ENCODE results near the gene LBP. TPM values are rescaled to one million over a fixed set of nuclear protein-coding genes. Genes with fewer than 3 reads are reported as not detected.

Gene LBP
- total and polyA plus RNA-seq, 2 donors (not counting 3 experiments of a cell fraction or from before 2014, with no cell fraction given) = 0.03 TPM; not detected in 1

GRCh38 chr20:38369389-38369788 lies 23.1 kb downstream of the LBP start:
- Histone ChIP-seq H3K4me2 (ENCODE audit: insufficient read depth, low read length) (no peak overlapping the region), H3K27ac (ENCODE audit: insufficient read depth, low read depth, low read length) (no peak overlapping the region), H3K9me1 (replicated peaks; ENCODE audit: control insufficient read depth, extremely low read depth, insufficient read depth, low read length) (no peaks in the 10 kb centered on the region), H2AFZ (ENCODE audit: low read depth, low read length) (no peak overlapping the region), H3K36me3 (ENCODE audit: control insufficient read depth in 2 of 2, extremely low read depth in 1 of 2, insufficient read depth in 2 of 2, low read length in 2 of 2) (no peaks in the 10 kb centered on the region), H3K9me3 (replicated peaks; ENCODE audit: control insufficient read depth, insufficient read depth, low read length) (no peaks in the 10 kb centered on the region), H3K4me3 (replicated peaks in 1 of 3; ENCODE audit: insufficient read depth in 1 of 3, low read depth in 1 of 3, low read length in 3 of 3) (no peak overlapping the region), H4K20me1 (replicated peaks; ENCODE audit: control insufficient read depth, extremely low read depth, insufficient read depth, low read length) (no peaks in the 10 kb centered on the region), H3K79me2 (ENCODE audit: control insufficient read depth, insufficient read depth, low read length) (no peaks in the 10 kb centered on the region), H3K9ac (replicated peaks; ENCODE audit: extremely low read depth, insufficient read depth, low read length) (no peak overlapping the region), H3K27me3 (ENCODE audit: control insufficient read depth in 2 of 2, insufficient read depth in 2 of 2, low read length in 2 of 2) (peaks cover 12 to 17% of the 10 kb centered on the region in 2 experiments), H3K4me1 (ENCODE audit: control insufficient read depth, extremely low read depth, insufficient read depth, low read length) (no peaks in the 10 kb centered on the region)
- dilution Hi-C loops (cut with MboI; ENCODE audit: extremely low pct_ligation_motif_present, low sequenced_read_pairs) (no loop called here), intact Hi-C loops (cut with micrococcal nuclease) (no loop called here)
- DNase-seq (ENCODE audit: low read depth, low spot score) (peak; percentile 12), FAIRE-seq (peak; percentile 21)
- TF ChIP-seq JUN (IDR thresholded peaks at IDR 0.05; ENCODE audit: borderline replicate concordance, insufficient read depth, insufficient read length, low read depth) (no peak), FOS (IDR thresholded peaks at IDR 0.05; ENCODE audit: borderline replicate concordance, insufficient read depth, low read length) (no peak), EZH2 (IDR thresholded peaks at IDR 0.05; ENCODE audit: borderline replicate concordance, low read depth, low read length, severe bottlenecking) (no peak), POLR2AphosphoS5 (IDR thresholded peaks at IDR 0.05; ENCODE audit: insufficient read depth, low read depth, low read length) (no peak), GATA2 (IDR thresholded peaks at IDR 0.05; ENCODE audit: insufficient read depth, insufficient read length, low read depth, low read length) (no peak), CTCF (IDR thresholded peaks at IDR 0.05; ENCODE audit: extremely low read depth in 1 of 2, insufficient read depth in 1 of 2, low read depth in 1 of 2, low read length in 2 of 2) (no peak), MYC (IDR thresholded peaks at IDR 0.05; ENCODE audit: low read depth, low read length) (no peak), POLR2A (IDR thresholded peaks at IDR 0.05; ENCODE audit: low read depth, low read length) (no peak)
- TF ChIP-seq, protein P1, sequence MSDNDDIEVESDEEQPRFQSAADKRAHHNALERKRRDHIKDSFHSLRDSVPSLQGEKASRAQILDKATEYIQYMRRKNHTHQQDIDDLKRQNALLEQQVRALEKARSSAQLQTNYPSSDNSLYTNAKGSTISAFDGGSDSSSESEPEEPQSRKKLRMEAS (IDR thresholded peaks at IDR 0.05; ENCODE audit: insufficient read depth, insufficient read length) = no peak
- CTCF ChIA-PET = interaction anchor here (1.0 to 1.6 kb wide), 2 partner anchors 31 to 47 kb away, joined by 3 read pairs; no protein-coding TSS in a partner anchor
- POLR2A ChIA-PET = no interaction called here
- BruUV-seq (replicated peaks) = no TSS peak

All from endothelial cell of umbilical vein (primary cell).